Thyroid gland (tissue), 4 donors: ENCODE measurements around the gene S100A6.

Experiments
- CTCF ChIP-seq, 6 experiments: fragments of 200-600 bp in 3 of 6; fragments of 450-650 bp in 3 of 6; sonication (generic) in 3 of 6; IDR thresholded peaks; one replicate each; pipeline ENCODE4 v1.5.1; 2016 to 2019; ENCODE audit warnings: antibody characterized with exemption in 6 of 6, mild to moderate bottlenecking in 2 of 6, inconsistent platforms in 1 of 6, moderate library complexity in 1 of 6
- POLR2A ChIP-seq, 2 donors: fragments of 450-650 bp; IDR thresholded peaks; one replicate each; pipeline ENCODE4 v1.6.1; 2017; ENCODE audit warnings: antibody characterized with exemption in 2 of 2, mild to moderate bottlenecking in 2 of 2, moderate library complexity in 1 of 2

DNA sequence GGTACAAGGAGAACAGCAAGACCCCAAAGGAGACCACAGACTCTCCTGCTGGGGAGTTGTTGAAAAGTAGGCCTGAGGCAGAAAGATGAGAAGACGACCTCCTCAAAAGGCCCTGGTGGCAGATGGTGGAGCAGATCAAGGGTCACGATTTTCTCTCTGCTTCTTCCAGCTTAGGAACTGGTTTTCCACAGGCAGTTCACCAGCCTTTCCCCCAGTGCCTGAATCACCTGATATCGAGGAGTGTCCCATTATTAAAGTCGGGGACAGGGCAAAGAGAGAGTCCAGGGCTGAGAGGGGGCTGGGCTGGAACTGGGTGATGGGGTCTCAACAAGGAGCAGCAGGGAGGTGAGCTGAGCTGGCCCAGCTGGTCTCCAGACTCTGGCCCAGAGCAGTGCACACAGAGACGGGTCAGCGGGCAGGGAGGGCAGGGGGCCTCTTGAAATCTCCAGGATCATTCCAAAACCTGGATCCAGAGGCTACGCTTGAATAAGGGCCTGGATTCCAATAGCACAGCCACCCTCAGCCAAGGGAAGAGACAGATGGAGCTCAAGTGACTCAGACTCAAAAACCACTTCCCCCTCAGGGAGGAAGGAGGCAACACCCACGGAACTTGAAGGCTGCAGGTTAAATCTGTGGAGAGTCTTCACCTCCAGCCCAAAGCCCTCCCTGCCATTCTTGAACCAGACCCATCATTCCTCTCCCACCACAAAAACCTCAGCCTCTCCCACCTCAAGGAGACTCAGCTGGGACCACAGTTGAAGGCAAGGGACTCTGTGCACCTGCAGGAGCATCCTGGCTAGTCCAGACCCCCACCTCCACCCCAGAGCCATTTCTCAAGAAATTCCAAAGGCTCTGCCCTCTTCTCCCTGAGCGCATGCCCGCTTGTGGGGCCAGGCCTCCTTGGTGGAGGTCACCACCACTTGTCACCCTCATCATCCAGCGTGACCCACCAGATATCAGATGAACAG is 4.9 kb upstream of the S100A6 start, which contains the start of gene S100A5:
- peak in 1 of 2 donors; percentile 42 for TF ChIP-seq POLR2A (IDR thresholded peaks at IDR 0.05)
- no peak for TF ChIP-seq CTCF (IDR thresholded peaks at IDR 0.05)
